ENCODE measurements around the gene ADAT1. TPM values are rescaled to one million over a fixed set of nuclear protein-coding genes. Genes with fewer than 3 reads are reported as not detected.

ADAT1 gene
- total and polyA plus RNA-seq, 8 donors = 9.2 to 20.5 (median 14.0) TPM

GRCh38 chr16:75630052-75630451 lies 7.0 kb upstream of the ADAT1 start:
- no peak overlapping the region for H3K4me3 ChIP-seq
- FAIRE-seq (no peak), ATAC-seq (no peak), DNase-seq (no peak)
- no peaks in the 10 kb centered on the region for H3K27me3 ChIP-seq
- H3K27ac ChIP-seq = no peak overlapping the region
- H3K4me1 ChIP-seq = no peaks in the 10 kb centered on the region
- H3K36me3 ChIP-seq = peaks cover 2 to 72% (median 55%) of the 10 kb centered on the region in 3 donors
- 91 to 92% methylated on average over 3 of the region's 3 CpGs for WGBS, 2 donors
- intact Hi-C loops (cut with DNase I) = no loop called here
- TF ChIP-seq CTCF (IDR thresholded peaks at IDR 0.05) = no peak
- no peaks in the 10 kb centered on the region for H3K9me3 ChIP-seq

GRCh38 chr16:75629132-75629531 lies 6.1 kb upstream of the ADAT1 start:
- 94% methylated on average over 10 of the region's 10 CpGs for WGBS, 2 donors
- TF ChIP-seq CTCF (IDR thresholded peaks at IDR 0.05) = no peak
- no peak for DNase-seq
- H3K27ac ChIP-seq = no peak overlapping the region
- peaks cover 0 to 69% (median 46%) of the 10 kb centered on the region in 3 donors for H3K36me3 ChIP-seq
- no peaks in the 10 kb centered on the region for H3K4me1 ChIP-seq
- no peak for ATAC-seq
- no peaks in the 10 kb centered on the region for H3K27me3 ChIP-seq
- no peaks in the 10 kb centered on the region for H3K9me3 ChIP-seq
- no peak for FAIRE-seq
- H3K4me3 ChIP-seq = no peak overlapping the region
- intact Hi-C loops (cut with DNase I) = loop anchor here in 1 of 3 donors (10.0 kb wide), 1 partner anchor 154 kb away; no protein-coding TSS in a partner anchor

GRCh38 chr16:75628351-75628750 lies 5.3 kb upstream of the ADAT1 start:
- H3K4me3 ChIP-seq = no peak overlapping the region
- ATAC-seq = no peak
- H3K36me3 ChIP-seq = peaks cover 0 to 61% (median 39%) of the 10 kb centered on the region in 3 donors
- no peaks in the 10 kb centered on the region for H3K27me3 ChIP-seq
- FAIRE-seq = no peak
- no peaks in the 10 kb centered on the region for H3K4me1 ChIP-seq
- H3K27ac ChIP-seq = no peak overlapping the region
- 94 to 95% methylated on average over 4 of the region's 4 CpGs for WGBS, 2 donors
- TF ChIP-seq CTCF (IDR thresholded peaks at IDR 0.05) = no peak
- intact Hi-C loops (cut with DNase I) = loop anchor here in 1 of 3 donors (10.0 kb wide), 1 partner anchor 154 kb away; no protein-coding TSS in a partner anchor
- no peak for DNase-seq
- H3K9me3 ChIP-seq = no peaks in the 10 kb centered on the region

- 70 to 72% methylated on average over 3 of the region's 3 CpGs for WGBS, 2 donors
- no peak for DNase-seq
- peaks cover 0 to 56% (median 35%) of the 10 kb centered on the region in 3 donors for H3K36me3 ChIP-seq
Measured at GRCh38 chr16:75627851-75628250, 4.8 kb upstream of the ADAT1 start.

More at GRCh38 chr16:75627851-75628250, 4.8 kb upstream of the ADAT1 start:
- H3K9me3 ChIP-seq = no peaks in the 10 kb centered on the region
- H3K27me3 ChIP-seq = no peaks in the 10 kb centered on the region
- FAIRE-seq (no peak), ATAC-seq (no peak)
- H3K27ac ChIP-seq = no peak overlapping the region
- TF ChIP-seq CTCF (IDR thresholded peaks at IDR 0.05) = no peak
- no peak overlapping the region for H3K4me3 ChIP-seq
- H3K4me1 ChIP-seq = no peaks in the 10 kb centered on the region
- intact Hi-C loops (cut with DNase I) = loop anchor here in 1 of 3 donors (10.0 kb wide), 1 partner anchor 153 kb away; no protein-coding TSS in a partner anchor
